Raji (cell line): Measurements from ENCODE around the gene FBXO31.
A peak's percentile ranks its signal among the peaks of the same experiment; 100 is the strongest.

Experiments
- POLR2A ChIP-seq: IDR thresholded peaks from 2 replicates; pipeline ENCODE4 v1.6.1; 2011; ENCODE audit warnings: low read depth, low read length, control low read depth; ENCODE audit not compliant: insufficient read depth

Gene FBXO31

GRCh38 chr16:87395181-87395842, 11.7 kb upstream of the FBXO31 start:
- TF ChIP-seq POLR2A: no peak

GRCh38 chr16:87393680-87394055, 10.1 kb upstream of the FBXO31 start:
- no peak for TF ChIP-seq POLR2A

- no peak for TF ChIP-seq POLR2A
Observed at GRCh38 chr16:87392821-87393679, 9.5 kb upstream of the FBXO31 start.

- peak; percentile 83 for TF ChIP-seq POLR2A
Observed at GRCh38 chr16:87391950-87392820, 8.6 kb upstream of the FBXO31 start, which contains the start of gene MAP1LC3B. TSS of gene MAP1LC3B (plus strand) at chr16:87392336. CDS start at chr16:87392428, 92 bp downstream.

- TF ChIP-seq POLR2A: no peak
Observed at GRCh38 chr16:87391324-87391949, 7.9 kb upstream of the FBXO31 start.

- TF ChIP-seq POLR2A: no peak
Observed at GRCh38 chr16:87390641-87391323, 7.2 kb upstream of the FBXO31 start.

- TF ChIP-seq POLR2A: no peak
Observed at GRCh38 chr16:87389245-87389644, 5.7 kb upstream of the FBXO31 start.

- no peak for TF ChIP-seq POLR2A
Observed at GRCh38 chr16:87388818-87389134, 5.2 kb upstream of the FBXO31 start.

GRCh38 chr16:87387942-87388817, 4.6 kb upstream of the FBXO31 start:
- peak; percentile 69 for TF ChIP-seq POLR2A

- no peak; the same call in 1 of the 2 replicates for TF ChIP-seq POLR2A
Observed at GRCh38 chr16:87384162-87384874, 742 bp upstream of the FBXO31 start.

- TF ChIP-seq POLR2A: no peak
Observed at GRCh38 chr16:87382023-87382785, 1.4 kb downstream of the FBXO31 start.

GRCh38 chr16:87380881-87381280, 2.7 kb downstream of the FBXO31 start:
- TF ChIP-seq POLR2A: no peak
